HCT116 (cell line): ENCODE measurements around the gene LRRC75A. TPM values are rescaled to one million over a fixed set of nuclear protein-coding genes. Genes with fewer than 3 reads are reported as not detected.

Experiments
- EZH2 ChIP-seq: fragments of 200-600 bp; sonication (generic); IDR thresholded peaks from 2 replicates; pipeline ENCODE4 v1.6.1; 2017; ENCODE audit warnings: antibody characterized with exemption, mixed run types
- SIN3A ChIP-seq: IDR thresholded peaks from 2 replicates; pipeline ENCODE4 v1.6.1; 2012; ENCODE audit warnings: low read depth
- SP1 ChIP-seq: IDR thresholded peaks from 2 replicates; pipeline ENCODE4 v1.6.1; 2012; ENCODE audit warnings: low read depth
- ZFX ChIP-seq: fragments of 450-650 bp; IDR thresholded peaks from 2 replicates; pipeline ENCODE4 v1.6.1; 2017
- total RNA-seq: library from RNA; stranded (reverse); gene quantifications from one replicate; pipeline ENCODE4 v1.2.1, GENCODE V29; 2021; ENCODE audit not compliant: unreplicated experiment
- TF ChIP-seq, protein P1 (sequence below): IDR thresholded peaks from 2 replicates; pipeline ENCODE4 v1.6.1; 2011; ENCODE audit warnings: mild to moderate bottlenecking, low read length, moderate library complexity; ENCODE audit not compliant: insufficient replicate concordance; ENCODE audit errors: extremely low read depth
- TF ChIP-seq, protein P2 (sequence below): IDR thresholded peaks from 2 replicates; pipeline ENCODE4 v1.6.1; 2012
- TF ChIP-seq, protein P3 (sequence below): IDR thresholded peaks from 2 replicates; pipeline ENCODE4 v1.6.1; 2012
- TF ChIP-seq, protein P4 (sequence below): IDR thresholded peaks from 2 replicates; pipeline ENCODE4 v1.6.1; 2012; ENCODE audit warnings: low read depth

LRRC75A gene
- total RNA-seq, 1 experiment from 2014 or later, result 2.3 TPM

DNA sequence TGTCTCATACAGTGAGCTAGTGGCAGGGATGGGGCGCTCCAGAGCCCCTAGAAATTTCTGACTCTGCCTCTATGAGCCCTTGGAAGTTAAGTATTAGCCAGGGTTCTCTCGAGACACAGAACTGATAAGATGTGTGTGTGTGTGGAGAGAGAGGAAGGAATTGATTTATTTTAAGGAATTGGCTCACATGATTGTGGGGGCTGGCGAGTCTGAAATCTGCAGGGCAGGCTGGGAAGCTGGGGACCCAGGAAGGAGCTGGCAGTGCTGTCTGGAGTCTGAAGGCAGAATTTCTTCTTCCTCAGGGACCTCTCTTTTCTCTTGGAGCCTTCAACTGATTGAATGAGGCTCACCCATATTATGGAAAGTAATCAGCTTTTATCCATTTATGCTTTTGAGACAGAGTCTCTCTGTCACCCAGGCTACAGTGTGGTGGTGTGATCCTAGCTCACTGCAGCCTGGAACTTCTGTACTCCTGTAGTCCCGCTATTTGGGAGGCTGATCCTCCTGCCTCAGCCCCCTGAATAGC is 16.8 kb downstream of the LRRC75A start (continued):
- TF ChIP-seq, protein P1, sequence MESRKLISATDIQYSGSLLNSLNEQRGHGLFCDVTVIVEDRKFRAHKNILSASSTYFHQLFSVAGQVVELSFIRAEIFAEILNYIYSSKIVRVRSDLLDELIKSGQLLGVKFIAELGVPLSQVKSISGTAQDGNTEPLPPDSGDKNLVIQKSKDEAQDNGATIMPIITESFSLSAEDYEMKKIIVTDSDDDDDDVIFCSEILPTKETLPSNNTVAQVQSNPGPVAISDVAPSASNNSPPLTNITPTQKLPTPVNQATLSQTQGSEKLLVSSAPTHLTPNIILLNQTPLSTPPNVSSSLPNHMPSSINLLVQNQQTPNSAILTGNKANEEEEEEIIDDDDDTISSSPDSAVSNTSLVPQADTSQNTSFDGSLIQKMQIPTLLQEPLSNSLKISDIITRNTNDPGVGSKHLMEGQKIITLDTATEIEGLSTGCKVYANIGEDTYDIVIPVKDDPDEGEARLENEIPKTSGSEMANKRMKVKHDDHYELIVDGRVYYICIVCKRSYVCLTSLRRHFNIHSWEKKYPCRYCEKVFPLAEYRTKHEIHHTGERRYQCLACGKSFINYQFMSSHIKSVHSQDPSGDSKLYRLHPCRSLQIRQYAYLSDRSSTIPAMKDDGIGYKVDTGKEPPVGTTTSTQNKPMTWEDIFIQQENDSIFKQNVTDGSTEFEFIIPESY, result no peak
- TF ChIP-seq, protein P2, sequence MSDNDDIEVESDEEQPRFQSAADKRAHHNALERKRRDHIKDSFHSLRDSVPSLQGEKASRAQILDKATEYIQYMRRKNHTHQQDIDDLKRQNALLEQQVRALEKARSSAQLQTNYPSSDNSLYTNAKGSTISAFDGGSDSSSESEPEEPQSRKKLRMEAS, result no peak
- TF ChIP-seq SIN3A (no peak), SP1 (no peak), ZFX (no peak), EZH2 (no peak)
- TF ChIP-seq, protein P3, sequence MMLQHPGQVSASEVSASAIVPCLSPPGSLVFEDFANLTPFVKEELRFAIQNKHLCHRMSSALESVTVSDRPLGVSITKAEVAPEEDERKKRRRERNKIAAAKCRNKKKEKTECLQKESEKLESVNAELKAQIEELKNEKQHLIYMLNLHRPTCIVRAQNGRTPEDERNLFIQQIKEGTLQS, result no peak
- TF ChIP-seq, protein P4, sequence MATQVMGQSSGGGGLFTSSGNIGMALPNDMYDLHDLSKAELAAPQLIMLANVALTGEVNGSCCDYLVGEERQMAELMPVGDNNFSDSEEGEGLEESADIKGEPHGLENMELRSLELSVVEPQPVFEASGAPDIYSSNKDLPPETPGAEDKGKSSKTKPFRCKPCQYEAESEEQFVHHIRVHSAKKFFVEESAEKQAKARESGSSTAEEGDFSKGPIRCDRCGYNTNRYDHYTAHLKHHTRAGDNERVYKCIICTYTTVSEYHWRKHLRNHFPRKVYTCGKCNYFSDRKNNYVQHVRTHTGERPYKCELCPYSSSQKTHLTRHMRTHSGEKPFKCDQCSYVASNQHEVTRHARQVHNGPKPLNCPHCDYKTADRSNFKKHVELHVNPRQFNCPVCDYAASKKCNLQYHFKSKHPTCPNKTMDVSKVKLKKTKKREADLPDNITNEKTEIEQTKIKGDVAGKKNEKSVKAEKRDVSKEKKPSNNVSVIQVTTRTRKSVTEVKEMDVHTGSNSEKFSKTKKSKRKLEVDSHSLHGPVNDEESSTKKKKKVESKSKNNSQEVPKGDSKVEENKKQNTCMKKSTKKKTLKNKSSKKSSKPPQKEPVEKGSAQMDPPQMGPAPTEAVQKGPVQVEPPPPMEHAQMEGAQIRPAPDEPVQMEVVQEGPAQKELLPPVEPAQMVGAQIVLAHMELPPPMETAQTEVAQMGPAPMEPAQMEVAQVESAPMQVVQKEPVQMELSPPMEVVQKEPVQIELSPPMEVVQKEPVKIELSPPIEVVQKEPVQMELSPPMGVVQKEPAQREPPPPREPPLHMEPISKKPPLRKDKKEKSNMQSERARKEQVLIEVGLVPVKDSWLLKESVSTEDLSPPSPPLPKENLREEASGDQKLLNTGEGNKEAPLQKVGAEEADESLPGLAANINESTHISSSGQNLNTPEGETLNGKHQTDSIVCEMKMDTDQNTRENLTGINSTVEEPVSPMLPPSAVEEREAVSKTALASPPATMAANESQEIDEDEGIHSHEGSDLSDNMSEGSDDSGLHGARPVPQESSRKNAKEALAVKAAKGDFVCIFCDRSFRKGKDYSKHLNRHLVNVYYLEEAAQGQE, result no peak
- TF ChIP-seq, all 23 proteins: peak for 0
